GM21423 (cell line): ENCODE results near the gene H6PD.

Source experiments
- ATAC-seq: cut with Tn5 transposase; IDR thresholded peaks from one replicate; pipeline ENCODE4 v1.9.1; 2021; ENCODE audit warnings: mild to moderate bottlenecking, moderate library complexity; ENCODE audit not compliant: unreplicated experiment

Gene H6PD

DNA sequence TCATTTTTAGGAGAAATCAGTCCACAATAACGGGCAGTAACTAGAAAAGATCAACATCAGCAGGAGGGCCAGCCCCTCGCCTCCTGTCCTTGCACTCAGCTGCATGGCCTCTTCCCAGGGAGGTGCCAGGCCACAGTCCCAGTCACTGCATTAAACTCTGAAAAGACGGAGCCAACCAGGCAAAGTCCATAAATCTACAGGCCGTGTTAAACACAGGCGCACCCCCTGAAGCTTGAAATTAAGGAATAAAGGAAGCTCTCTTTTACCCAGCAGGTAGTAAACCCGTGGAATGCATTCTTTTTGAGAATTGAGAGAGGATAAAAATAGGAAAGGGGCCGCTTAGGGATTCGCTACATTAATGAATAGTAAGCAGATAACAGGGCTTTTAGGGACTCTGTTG lies 18.4 kb downstream of the H6PD start:
- ATAC-seq, result no peak

GRCh38 chr1:9253453-9254105 lies 19.0 kb downstream of the H6PD start:
- no peak for ATAC-seq

DNA sequence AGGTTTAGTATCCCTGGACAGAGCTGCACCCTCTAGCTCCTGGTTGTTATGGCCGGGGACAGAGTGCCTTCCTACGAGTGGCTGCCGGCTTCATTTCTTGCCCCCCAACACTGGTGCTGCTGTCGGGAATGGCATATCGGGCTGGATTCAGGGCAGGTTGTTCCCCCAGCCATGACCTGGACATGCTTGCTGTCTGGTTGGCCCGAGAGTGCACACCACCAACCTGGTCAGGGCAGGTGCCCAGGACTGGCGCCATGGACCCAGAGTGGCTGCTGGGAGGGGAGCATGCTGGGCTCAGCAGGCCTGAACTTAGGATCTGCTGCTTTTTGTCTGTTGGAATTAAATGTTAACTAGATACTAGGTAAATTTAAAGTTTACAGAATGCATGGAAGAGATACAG lies 21.8 kb downstream of the H6PD start:
- ATAC-seq, result no peak

- ATAC-seq, result no peak
These were observed 23.3 kb downstream of the H6PD start for GRCh38 chr1:9257851-9258250.

- no peak for ATAC-seq
These were observed 24.1 kb downstream of the H6PD start for GRCh38 chr1:9258629-9259028.

- no peak for ATAC-seq
These were observed 25.6 kb downstream of the H6PD start for GRCh38 chr1:9260059-9260766.

- no peak for ATAC-seq
These were observed 26.9 kb downstream of the H6PD start for GRCh38 chr1:9261496-9261895.

DNA sequence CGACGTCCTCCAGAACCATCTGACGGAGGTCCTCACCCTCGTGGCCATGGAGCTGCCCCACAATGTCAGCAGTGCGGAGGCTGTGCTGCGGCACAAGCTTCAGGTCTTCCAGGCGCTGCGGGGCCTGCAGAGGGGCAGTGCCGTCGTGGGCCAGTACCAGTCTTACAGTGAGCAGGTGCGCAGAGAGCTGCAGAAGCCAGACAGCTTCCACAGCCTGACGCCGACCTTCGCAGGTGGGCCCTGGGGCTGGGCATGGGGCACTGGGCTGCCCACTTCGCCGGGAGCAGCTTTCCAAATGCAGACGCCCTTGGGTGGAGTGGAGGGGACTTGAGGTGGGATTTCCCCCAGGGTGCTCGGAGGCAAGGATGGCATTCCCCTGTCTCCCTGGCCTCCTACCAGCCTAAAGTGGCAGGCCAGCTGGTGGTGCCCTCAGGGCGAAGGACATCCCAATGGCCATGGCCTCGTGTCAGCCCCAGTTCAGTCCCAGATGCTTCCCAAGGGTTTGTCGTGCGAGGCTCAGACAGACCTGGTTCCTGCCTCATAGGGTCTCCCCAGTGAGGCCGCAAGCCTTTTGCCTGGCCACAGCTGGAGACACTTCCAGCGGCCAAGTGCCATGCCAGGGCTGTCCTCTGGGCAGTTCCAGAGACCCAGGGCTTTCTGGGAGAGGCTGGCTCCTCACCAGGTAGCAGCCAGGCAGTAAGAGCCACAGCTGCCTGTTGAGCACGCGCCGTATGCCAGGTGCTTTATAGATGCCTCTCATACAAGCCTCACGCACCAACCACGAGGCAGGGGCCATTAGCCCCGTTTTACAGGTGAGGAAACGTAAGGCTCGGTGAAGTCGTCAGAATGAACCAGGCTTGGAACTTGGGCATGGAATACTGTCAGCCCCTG lies 27.8 kb downstream of the H6PD start:
- ATAC-seq, result no peak

DNA sequence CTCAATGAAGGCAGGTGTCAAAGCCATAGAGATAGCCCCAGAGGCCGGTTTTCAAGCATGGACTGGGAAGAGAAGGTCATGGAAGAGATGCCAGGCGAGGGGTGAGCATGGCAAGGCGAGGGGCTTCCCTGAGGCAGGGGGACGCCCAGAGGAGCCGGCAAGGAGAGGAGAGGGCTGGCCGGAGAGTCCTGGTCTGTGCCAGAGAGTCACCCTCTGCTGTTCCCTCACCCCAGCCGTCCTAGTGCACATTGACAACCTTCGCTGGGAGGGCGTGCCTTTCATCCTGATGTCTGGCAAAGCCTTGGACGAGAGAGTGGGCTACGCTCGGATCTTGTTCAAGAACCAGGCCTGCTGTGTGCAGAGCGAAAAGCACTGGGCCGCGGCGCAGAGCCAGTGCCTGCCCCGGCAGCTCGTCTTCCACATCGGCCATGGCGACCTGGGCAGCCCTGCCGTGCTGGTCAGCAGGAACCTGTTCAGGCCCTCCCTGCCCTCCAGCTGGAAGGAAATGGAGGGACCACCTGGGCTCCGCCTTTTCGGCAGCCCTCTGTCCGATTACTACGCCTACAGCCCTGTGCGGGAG lies 28.8 kb downstream of the H6PD start:
- no peak for ATAC-seq

- ATAC-seq, result no peak
These were observed 29.7 kb downstream of the H6PD start for GRCh38 chr1:9263984-9264872.

DNA sequence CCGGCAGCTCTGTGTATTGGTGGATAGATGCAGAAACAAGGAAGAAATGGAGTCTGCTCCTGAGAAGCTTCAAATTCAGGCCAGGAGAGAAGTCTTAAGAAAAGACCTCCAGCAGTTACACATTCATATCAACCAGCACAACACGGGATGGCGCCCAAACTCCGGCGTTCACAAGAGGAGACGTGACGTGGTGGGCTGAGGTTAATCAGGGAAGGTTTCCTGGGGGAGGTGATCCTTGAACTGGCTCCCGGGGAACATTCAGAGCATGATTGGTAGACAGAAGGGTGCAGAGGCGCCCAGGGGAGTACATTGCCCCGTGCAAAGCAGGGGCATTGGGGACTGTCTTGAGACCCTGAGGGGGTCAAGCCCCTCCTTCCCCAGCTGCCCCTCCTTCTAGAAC lies 30.5 kb downstream of the H6PD start:
- ATAC-seq, result no peak

- ATAC-seq, result no peak
These were observed 31.4 kb downstream of the H6PD start for GRCh38 chr1:9265968-9266367.

- ATAC-seq, result no peak
These were observed 32.7 kb downstream of the H6PD start for GRCh38 chr1:9267352-9267686.

- ATAC-seq, result no peak
These were observed 33.4 kb downstream of the H6PD start for GRCh38 chr1:9267827-9268581.

DNA sequence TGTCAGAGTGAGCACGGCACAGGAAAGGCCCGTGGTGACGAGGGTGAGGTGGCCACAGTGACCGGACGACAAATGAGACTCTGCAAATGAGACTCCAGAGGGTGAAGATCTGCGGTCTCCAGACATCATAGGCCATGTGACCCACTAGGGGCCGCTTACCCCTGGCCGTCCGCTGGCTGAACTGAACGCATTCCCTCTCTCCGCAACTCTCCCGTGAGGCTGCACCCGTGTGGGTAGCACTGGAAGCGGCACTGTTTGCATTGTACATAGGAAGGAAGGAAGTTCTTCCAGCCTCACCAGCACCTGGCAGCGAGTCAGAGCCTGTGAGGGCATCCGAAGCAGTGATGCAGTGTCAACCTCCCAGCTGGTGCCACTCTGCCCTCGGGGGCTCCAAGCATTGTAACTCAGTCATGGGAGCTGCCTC lies 34.5 kb downstream of the H6PD start:
- ATAC-seq, result no peak

DNA sequence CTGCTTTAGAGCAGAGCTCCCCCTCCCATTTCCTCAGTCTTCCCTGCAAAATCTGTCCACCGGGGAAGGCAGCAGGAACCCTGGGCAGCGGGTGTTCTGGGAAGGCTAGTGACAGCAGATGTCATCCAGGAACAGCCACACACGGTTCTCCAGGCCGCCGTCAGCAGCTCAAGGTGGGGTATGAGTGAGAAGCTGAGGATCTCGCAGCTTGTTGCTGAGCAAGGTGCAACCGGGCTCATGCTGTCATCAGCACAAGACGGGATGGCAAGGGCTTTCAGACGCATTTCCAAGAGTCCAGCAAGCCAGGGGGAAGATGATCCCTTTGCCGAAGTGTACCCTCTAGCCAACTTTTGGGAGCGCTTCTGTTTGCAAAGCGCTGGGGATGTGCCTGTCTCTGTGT lies 35.1 kb downstream of the H6PD start:
- no peak for ATAC-seq

- no peak for ATAC-seq
These were observed 35.8 kb downstream of the H6PD start for GRCh38 chr1:9270290-9270883.

DNA sequence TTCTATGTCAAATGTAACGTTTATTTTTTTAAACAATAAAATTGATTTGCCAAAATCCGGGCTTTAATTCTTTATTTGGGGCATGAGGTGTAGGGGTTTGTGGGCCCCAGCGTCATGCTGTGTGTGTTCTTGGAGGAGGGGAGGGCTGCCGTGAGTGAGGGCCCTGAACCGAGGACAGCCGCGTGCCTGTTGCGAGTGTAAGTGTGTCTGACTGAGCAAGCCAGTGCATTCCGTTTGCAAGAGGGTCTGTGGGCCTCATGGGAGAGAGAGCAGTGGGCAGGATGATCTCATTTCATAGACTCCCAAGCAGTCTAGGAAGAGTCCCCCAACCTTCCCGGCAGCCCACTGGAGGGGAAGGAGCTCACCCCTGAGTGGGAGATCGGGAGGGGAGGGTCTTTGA lies 36.7 kb downstream of the H6PD start:
- no peak for ATAC-seq

DNA sequence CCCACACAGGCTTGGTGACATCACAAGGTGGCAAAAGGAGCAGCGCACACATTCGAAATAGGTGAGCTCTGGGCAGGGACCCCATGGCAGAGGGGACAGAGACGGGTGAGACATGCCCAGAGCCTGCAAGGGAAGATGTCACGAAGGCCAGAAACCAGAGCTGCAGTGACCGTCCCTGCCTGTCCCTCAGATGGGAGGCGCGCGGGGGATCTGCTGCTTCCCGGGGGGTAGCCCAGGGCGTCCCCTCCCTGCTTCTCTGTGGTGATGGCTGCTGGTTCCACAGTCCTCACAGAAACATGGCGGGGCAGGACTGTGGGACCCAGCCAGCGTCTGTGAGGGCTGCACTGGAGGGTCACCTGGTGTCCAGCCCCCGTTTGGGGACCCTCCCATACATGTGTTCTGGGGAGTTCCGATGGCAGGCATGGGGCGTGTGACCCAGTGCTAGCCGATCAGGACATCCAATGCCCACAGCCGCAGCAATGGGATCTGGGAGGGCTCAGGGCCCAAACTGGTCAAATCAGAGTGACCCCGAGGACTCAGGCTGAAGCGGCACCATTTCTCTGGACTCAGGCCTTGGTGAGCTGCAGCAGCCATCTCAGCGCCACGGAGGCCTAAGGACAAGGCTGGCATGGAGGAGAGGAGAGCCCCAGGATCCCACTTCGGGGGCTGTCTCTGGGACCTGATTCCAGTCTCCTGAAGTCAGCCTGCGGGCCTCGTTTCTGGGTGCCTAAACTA lies 37.5 kb downstream of the H6PD start:
- ATAC-seq, result no peak
